Measurements from ENCODE around the gene BARHL1. TPM values are rescaled to one million over a fixed set of nuclear protein-coding genes. Genes with fewer than 3 reads are reported as not detected.

The BARHL1 gene
- total RNA-seq, 1 experiment from 2014 or later, result not detected

GRCh38 chr9:132597073-132597775 lies 14.8 kb downstream of the BARHL1 start:
- H3K9ac ChIP-seq (ENCODE audit: low read length), result no peak overlapping the region
- H3K27me3 ChIP-seq (ENCODE audit: low read length), result no peaks in the 10 kb centered on the region
- H3K79me2 ChIP-seq (ENCODE audit: low read length), result no peaks in the 10 kb centered on the region
- no peak overlapping the region for H3K27ac ChIP-seq (ENCODE audit: low read length)
- H3K36me3 ChIP-seq (ENCODE audit: insufficient read depth, low read length), result peaks cover 7% of the 10 kb centered on the region; the same call in 1 of the 2 replicates
- H3K4me1 ChIP-seq (ENCODE audit: low read length), result no peaks in the 10 kb centered on the region
- H3K9me2 ChIP-seq (replicated peaks; ENCODE audit: insufficient read depth, low read length), result no peaks in the 10 kb centered on the region
- peaks cover 8% of the 10 kb centered on the region; the same call in 1 of the 2 replicates for H4K20me1 ChIP-seq (ENCODE audit: insufficient read depth, low read depth, low read length)
- no peak overlapping the region for H3K4me2 ChIP-seq (ENCODE audit: low read depth, low read length, poor library complexity, severe bottlenecking)
- H3K4me3 ChIP-seq (ENCODE audit: low read length), result no peak overlapping the region
- DNase-seq, result no peak
- no peak overlapping the region for H2AFZ ChIP-seq (ENCODE audit: low read length)
- H3K9me3 ChIP-seq (ENCODE audit: low read length), result no peaks in the 10 kb centered on the region

- Histone ChIP-seq H3K27me3 (ENCODE audit: low read length) (no peaks in the 10 kb centered on the region), H3K36me3 (ENCODE audit: insufficient read depth, low read length) (peaks cover 6% of the 10 kb centered on the region; the same call in 1 of the 2 replicates), H3K4me2 (ENCODE audit: low read depth, low read length, poor library complexity, severe bottlenecking) (no peak overlapping the region), H3K9ac (ENCODE audit: low read length) (no peak overlapping the region), H3K9me2 (replicated peaks; ENCODE audit: insufficient read depth, low read length) (no peaks in the 10 kb centered on the region), H2AFZ (ENCODE audit: low read length) (no peak overlapping the region), H3K4me1 (ENCODE audit: low read length) (no peaks in the 10 kb centered on the region), H3K27ac (ENCODE audit: low read length) (no peak overlapping the region), H3K79me2 (ENCODE audit: low read length) (no peaks in the 10 kb centered on the region), H3K4me3 (ENCODE audit: low read length) (no peak overlapping the region), H4K20me1 (ENCODE audit: insufficient read depth, low read depth, low read length) (no peaks in the 10 kb centered on the region), H3K9me3 (ENCODE audit: low read length) (no peaks in the 10 kb centered on the region)
- DNase-seq, result no peak
Measured at GRCh38 chr9:132600326-132600984, 18.0 kb downstream of the BARHL1 start.

- no peaks in the 10 kb centered on the region for H4K20me1 ChIP-seq (ENCODE audit: insufficient read depth, low read depth, low read length)
- no peak overlapping the region for H2AFZ ChIP-seq (ENCODE audit: low read length)
- no peak overlapping the region for H3K4me3 ChIP-seq (ENCODE audit: low read length)
- no peak for DNase-seq
- H3K79me2 ChIP-seq (ENCODE audit: low read length), result no peaks in the 10 kb centered on the region
- H3K9me2 ChIP-seq (replicated peaks; ENCODE audit: insufficient read depth, low read length), result no peaks in the 10 kb centered on the region
- no peaks in the 10 kb centered on the region for H3K27me3 ChIP-seq (ENCODE audit: low read length)
- peaks cover 8% of the 10 kb centered on the region; the same call in 1 of the 2 replicates for H3K36me3 ChIP-seq (ENCODE audit: insufficient read depth, low read length)
- no peak overlapping the region for H3K9ac ChIP-seq (ENCODE audit: low read length)
- no peaks in the 10 kb centered on the region for H3K9me3 ChIP-seq (ENCODE audit: low read length)
- H3K4me2 ChIP-seq (ENCODE audit: low read depth, low read length, poor library complexity, severe bottlenecking), result no peak overlapping the region
- H3K27ac ChIP-seq (ENCODE audit: low read length), result no peak overlapping the region
- H3K4me1 ChIP-seq (ENCODE audit: low read length), result no peaks in the 10 kb centered on the region
Measured at GRCh38 chr9:132602207-132602606, 19.8 kb downstream of the BARHL1 start.

GRCh38 chr9:132605387-132605786 lies 23.0 kb downstream of the BARHL1 start:
- Histone ChIP-seq H2AFZ (ENCODE audit: low read length) (no peak overlapping the region), H4K20me1 (ENCODE audit: insufficient read depth, low read depth, low read length) (no peaks in the 10 kb centered on the region), H3K9me3 (ENCODE audit: low read length) (no peaks in the 10 kb centered on the region), H3K4me2 (ENCODE audit: low read depth, low read length, poor library complexity, severe bottlenecking) (no peak overlapping the region), H3K9ac (ENCODE audit: low read length) (no peak overlapping the region), H3K4me3 (ENCODE audit: low read length) (no peak overlapping the region), H3K27me3 (ENCODE audit: low read length) (no peaks in the 10 kb centered on the region), H3K36me3 (ENCODE audit: insufficient read depth, low read length) (peaks cover 17% of the 10 kb centered on the region; the same call in 1 of the 2 replicates), H3K27ac (ENCODE audit: low read length) (no peak overlapping the region), H3K9me2 (replicated peaks; ENCODE audit: insufficient read depth, low read length) (no peaks in the 10 kb centered on the region), H3K79me2 (ENCODE audit: low read length) (no peaks in the 10 kb centered on the region), H3K4me1 (ENCODE audit: low read length) (no peaks in the 10 kb centered on the region)
- no peak for DNase-seq

- H3K36me3 ChIP-seq (ENCODE audit: insufficient read depth, low read length), result peaks cover 17% of the 10 kb centered on the region; the same call in 1 of the 2 replicates
- no peak overlapping the region for H3K27ac ChIP-seq (ENCODE audit: low read length)
Measured at GRCh38 chr9:132606066-132606465, 23.7 kb downstream of the BARHL1 start.

GRCh38 chr9:132609184-132609583 lies 26.8 kb downstream of the BARHL1 start:
- Histone ChIP-seq H3K9me3 (ENCODE audit: low read length) (no peaks in the 10 kb centered on the region), H3K36me3 (ENCODE audit: insufficient read depth, low read length) (peaks cover 26% of the 10 kb centered on the region; the same call in 1 of the 2 replicates), H3K4me3 (ENCODE audit: low read length) (no peak overlapping the region)

More at GRCh38 chr9:132606066-132606465, 23.7 kb downstream of the BARHL1 start:
- no peak for DNase-seq
- Histone ChIP-seq H3K9ac (ENCODE audit: low read length) (no peak overlapping the region), H3K4me3 (ENCODE audit: low read length) (no peak overlapping the region), H3K27me3 (ENCODE audit: low read length) (no peaks in the 10 kb centered on the region), H3K9me2 (replicated peaks; ENCODE audit: insufficient read depth, low read length) (no peaks in the 10 kb centered on the region), H3K4me1 (ENCODE audit: low read length) (no peaks in the 10 kb centered on the region), H3K4me2 (ENCODE audit: low read depth, low read length, poor library complexity, severe bottlenecking) (no peak overlapping the region), H3K79me2 (ENCODE audit: low read length) (no peaks in the 10 kb centered on the region), H2AFZ (ENCODE audit: low read length) (no peak overlapping the region), H3K9me3 (ENCODE audit: low read length) (no peaks in the 10 kb centered on the region), H4K20me1 (ENCODE audit: insufficient read depth, low read depth, low read length) (no peaks in the 10 kb centered on the region)

GRCh38 chr9:132609829-132610228 lies 27.4 kb downstream of the BARHL1 start:
- H3K9me2 ChIP-seq (replicated peaks; ENCODE audit: insufficient read depth, low read length), result no peaks in the 10 kb centered on the region
- H3K4me2 ChIP-seq (ENCODE audit: low read depth, low read length, poor library complexity, severe bottlenecking), result no peak overlapping the region
- H2AFZ ChIP-seq (ENCODE audit: low read length), result no peak overlapping the region
- H3K4me3 ChIP-seq (ENCODE audit: low read length), result no peak overlapping the region
- H3K27ac ChIP-seq (ENCODE audit: low read length), result no peak overlapping the region
- no peak overlapping the region for H3K9ac ChIP-seq (ENCODE audit: low read length)
- H3K27me3 ChIP-seq (ENCODE audit: low read length), result no peaks in the 10 kb centered on the region
- DNase-seq, result no peak
- no peaks in the 10 kb centered on the region for H3K79me2 ChIP-seq (ENCODE audit: low read length)
- H3K9me3 ChIP-seq (ENCODE audit: low read length), result no peaks in the 10 kb centered on the region
- H3K4me1 ChIP-seq (ENCODE audit: low read length), result no peaks in the 10 kb centered on the region
- H4K20me1 ChIP-seq (ENCODE audit: insufficient read depth, low read depth, low read length), result no peaks in the 10 kb centered on the region
- H3K36me3 ChIP-seq (ENCODE audit: insufficient read depth, low read length), result peaks cover 28% of the 10 kb centered on the region; the same call in 1 of the 2 replicates

More at GRCh38 chr9:132609184-132609583, 26.8 kb downstream of the BARHL1 start:
- H3K4me2 ChIP-seq (ENCODE audit: low read depth, low read length, poor library complexity, severe bottlenecking), result no peak overlapping the region
- H3K27me3 ChIP-seq (ENCODE audit: low read length), result no peaks in the 10 kb centered on the region
- DNase-seq, result no peak
- H3K27ac ChIP-seq (ENCODE audit: low read length), result no peak overlapping the region
- no peak overlapping the region for H3K9ac ChIP-seq (ENCODE audit: low read length)
- H3K79me2 ChIP-seq (ENCODE audit: low read length), result no peaks in the 10 kb centered on the region
- H4K20me1 ChIP-seq (ENCODE audit: insufficient read depth, low read depth, low read length), result no peaks in the 10 kb centered on the region
- no peaks in the 10 kb centered on the region for H3K9me2 ChIP-seq (replicated peaks; ENCODE audit: insufficient read depth, low read length)
- H2AFZ ChIP-seq (ENCODE audit: low read length), result no peak overlapping the region
- no peaks in the 10 kb centered on the region for H3K4me1 ChIP-seq (ENCODE audit: low read length)

GRCh38 chr9:132610661-132611060 lies 28.3 kb downstream of the BARHL1 start:
- Histone ChIP-seq H4K20me1 (ENCODE audit: insufficient read depth, low read depth, low read length) (no peaks in the 10 kb centered on the region), H2AFZ (ENCODE audit: low read length) (no peak overlapping the region), H3K9me2 (replicated peaks; ENCODE audit: insufficient read depth, low read length) (no peaks in the 10 kb centered on the region), H3K4me3 (ENCODE audit: low read length) (no peak overlapping the region), H3K27me3 (ENCODE audit: low read length) (no peaks in the 10 kb centered on the region), H3K9me3 (ENCODE audit: low read length) (no peaks in the 10 kb centered on the region), H3K9ac (ENCODE audit: low read length) (no peak overlapping the region), H3K79me2 (ENCODE audit: low read length) (no peaks in the 10 kb centered on the region), H3K4me1 (ENCODE audit: low read length) (no peaks in the 10 kb centered on the region), H3K4me2 (ENCODE audit: low read depth, low read length, poor library complexity, severe bottlenecking) (no peak overlapping the region), H3K27ac (ENCODE audit: low read length) (no peak overlapping the region), H3K36me3 (ENCODE audit: insufficient read depth, low read length) (peaks cover 36% of the 10 kb centered on the region; the same call in 1 of the 2 replicates)
- DNase-seq, result no peak
